IMR-90 (cell line): ENCODE results near the gene ASB6. TPM values are rescaled to one million over a fixed set of nuclear protein-coding genes. Genes with fewer than 3 reads are reported as not detected.

Experiments used
- ATAC-seq: fragments of 200-7000 bp; cut with Tn5 transposase; 2 replicates; pipeline ENCODE4 v1.9.1; 2020; ENCODE audit warnings: low read depth, mild to moderate bottlenecking, moderate library complexity
- BruUV-seq: library from RNA; stranded (reverse); fragments of 400-500 nt; replicated peaks from 2 replicates; lab custom pipeline; 2021; lab: Mats Ljungman, UMichigan
- CTCF ChIA-PET: fragments of 300-600 bp; formaldehyde crosslinking; extraction: SDS; loops from one replicate; lab custom pipeline; 2021; ENCODE audit warnings: antibody characterized with exemption; lab: Yijun Ruan, JAX
- POLR2A ChIA-PET: fragments of 300-600 bp; sonication (Branson Sonifier 250); formaldehyde crosslinking; loops from one replicate; lab custom pipeline; 2022; ENCODE audit warnings: antibody characterized with exemption; ENCODE audit not compliant: unreplicated experiment; lab: Charles Lee
- DNase-seq: peaks from one replicate; pipeline ENCODE4 v3.0.0; 2013
- H2AFZ ChIP-seq: replicated peaks from 2 replicates; pipeline ENCODE3; 2013; ENCODE audit warnings: low read length, mild to moderate bottlenecking; ENCODE audit not compliant: poor library complexity
- H2AK5ac ChIP-seq: 2 replicates; pipeline ENCODE4 v1.6.1; 2013; ENCODE audit warnings: low read depth, low read length, inconsistent platforms
- H2AK9ac ChIP-seq: replicated peaks from 2 replicates; pipeline ENCODE3; 2013; ENCODE audit warnings: mild to moderate bottlenecking, low read depth, low read length, moderate library complexity; ENCODE audit not compliant: poor library complexity
- H2BK120ac ChIP-seq: 2 replicates; pipeline ENCODE4 v1.6.1; 2013; ENCODE audit warnings: low read depth, low read length, inconsistent platforms
- H2BK15ac ChIP-seq: 3 replicates; pipeline ENCODE4 v1.6.1; 2013; ENCODE audit warnings: low read depth, low read length, inconsistent platforms
- H2BK20ac ChIP-seq: 2 replicates; pipeline ENCODE4 v1.6.1; 2013; ENCODE audit warnings: low read depth, mild to moderate bottlenecking, inconsistent platforms, low read length, moderate library complexity
- H2BK5ac ChIP-seq: 2 replicates; pipeline ENCODE4 v1.6.1; 2013; ENCODE audit warnings: mild to moderate bottlenecking, low read depth, low read length, inconsistent platforms; ENCODE audit not compliant: poor library complexity, severe bottlenecking
- H3K14ac ChIP-seq: replicated peaks from 2 replicates; pipeline ENCODE4 v1.6.1; 2013; ENCODE audit warnings: low read depth, low read length, inconsistent platforms
- H3K18ac ChIP-seq: 2 replicates; pipeline ENCODE4 v1.6.1; 2013; ENCODE audit warnings: low read depth, low read length, control low read depth
- H3K23ac ChIP-seq: 2 replicates; pipeline ENCODE4 v1.6.1; 2013; ENCODE audit warnings: low read depth, low read length, inconsistent platforms
- H3K27ac ChIP-seq: 2 replicates; pipeline ENCODE4 v1.5.1; 2013; ENCODE audit warnings: mild to moderate bottlenecking, control low read depth, low read length; ENCODE audit not compliant: insufficient read depth
- H3K27me3 ChIP-seq: 2 replicates; pipeline ENCODE4 v1.6.1; 2013; ENCODE audit warnings: low read length; ENCODE audit not compliant: control insufficient read depth, insufficient read depth
- H3K36me3 ChIP-seq: 2 replicates; pipeline ENCODE4 v1.6.1; 2013; ENCODE audit warnings: low read length, mixed read lengths; ENCODE audit not compliant: control insufficient read depth, insufficient read depth
- H3K4ac ChIP-seq: 2 replicates; pipeline ENCODE4 v1.6.1; 2013; ENCODE audit warnings: low read depth, low read length, inconsistent platforms
- H3K4me1 ChIP-seq: 2 replicates; pipeline ENCODE4 v1.6.1; 2013; ENCODE audit warnings: low read length, mixed read lengths; ENCODE audit not compliant: control insufficient read depth, insufficient read depth
- H3K4me2 ChIP-seq: 2 replicates; pipeline ENCODE4 v1.6.1; 2013; ENCODE audit warnings: low read depth, mild to moderate bottlenecking, control low read depth, low read length, moderate library complexity
- H3K4me3 ChIP-seq: 2 replicates; pipeline ENCODE4 v1.5.1; 2013; ENCODE audit warnings: low read depth, mild to moderate bottlenecking, control low read depth, low read length, moderate library complexity; ENCODE audit not compliant: insufficient read depth
- H3K56ac ChIP-seq: 2 replicates; pipeline ENCODE4 v1.6.1; 2013; ENCODE audit warnings: low read length, inconsistent platforms; ENCODE audit not compliant: insufficient read depth; ENCODE audit errors: extremely low read depth
- H3K79me1 ChIP-seq, 2 experiments: 2 replicates each; pipeline ENCODE4 v1.6.1; 2013; ENCODE audit warnings: low read length in 2 of 2, inconsistent platforms in 1 of 2, low read depth in 1 of 2
- H3K9ac ChIP-seq: 2 replicates; pipeline ENCODE4 v1.6.1; 2013; ENCODE audit warnings: low read depth, low read length, control low read depth
- H3K9me1 ChIP-seq: 2 replicates; pipeline ENCODE4 v1.6.1; 2013; ENCODE audit warnings: low read length, inconsistent platforms; ENCODE audit not compliant: insufficient read depth
- H3K9me3 ChIP-seq: 2 replicates; pipeline ENCODE4 v1.6.1; 2013; ENCODE audit warnings: low read length; ENCODE audit not compliant: control insufficient read depth, insufficient read depth
- H4K20me1 ChIP-seq: 2 replicates; pipeline ENCODE4 v1.6.1; 2013; ENCODE audit warnings: low read length, inconsistent platforms; ENCODE audit not compliant: insufficient read depth
- H4K5ac ChIP-seq: 2 replicates; pipeline ENCODE4 v1.6.1; 2013; ENCODE audit warnings: mild to moderate bottlenecking, low read depth, low read length, control low read depth
- H4K8ac ChIP-seq, 2 experiments: 2 replicates each; pipeline ENCODE4 v1.6.1; 2013; ENCODE audit warnings: low read depth in 2 of 2, low read length in 2 of 2, control low read depth in 1 of 2, inconsistent platforms in 1 of 2
- H4K91ac ChIP-seq: 2 replicates; pipeline ENCODE4 v1.6.1; 2013; ENCODE audit warnings: low read depth, low read length, inconsistent platforms; ENCODE audit not compliant: insufficient read depth
- BHLHE40 ChIP-seq: fragments of 150-350 bp; IDR thresholded peaks from 2 replicates; pipeline ENCODE4 v1.6.1; 2016; ENCODE audit warnings: mild to moderate bottlenecking, low read depth, low read length
- CEBPB ChIP-seq: IDR thresholded peaks from 2 replicates; pipeline ENCODE4 v1.6.1; 2012; ENCODE audit warnings: low read depth, low read length, improper control_type of control experiment
- CHD1 ChIP-seq: IDR thresholded peaks from 2 replicates; pipeline ENCODE4 v1.6.1; 2012; ENCODE audit warnings: low read depth, low read length, improper control_type of control experiment
- MAFK ChIP-seq: IDR thresholded peaks from 2 replicates; pipeline ENCODE4 v1.6.1; 2012; ENCODE audit warnings: low read depth, low read length, improper control_type of control experiment
- MAZ ChIP-seq: IDR thresholded peaks from 2 replicates; pipeline ENCODE4 v1.6.1; 2012; ENCODE audit warnings: low read depth, mild to moderate bottlenecking, low read length, improper control_type of control experiment, moderate library complexity, borderline replicate concordance
- MXI1 ChIP-seq: IDR thresholded peaks from 2 replicates; pipeline ENCODE4 v1.6.1; 2012; ENCODE audit warnings: low read depth, mild to moderate bottlenecking, low read length, moderate library complexity, borderline replicate concordance
- NFE2L2 ChIP-seq: fragments of 150-350 bp; IDR thresholded peaks from 2 replicates; pipeline ENCODE4 v1.6.1; 2016; ENCODE audit warnings: low read depth, mild to moderate bottlenecking, low read length
- POLR2A ChIP-seq: IDR thresholded peaks from 2 replicates; pipeline ENCODE4 v1.6.1; 2012; ENCODE audit warnings: mild to moderate bottlenecking, low read depth, low read length
- RCOR1 ChIP-seq: IDR thresholded peaks from 2 replicates; pipeline ENCODE4 v1.6.1; 2012; ENCODE audit warnings: mild to moderate bottlenecking, low read length, improper control_type of control experiment; ENCODE audit not compliant: insufficient replicate concordance
- RFX5 ChIP-seq: IDR thresholded peaks from 2 replicates; pipeline ENCODE4 v1.8.0; 2012; ENCODE audit warnings: low read depth, mild to moderate bottlenecking, low read length, moderate library complexity
- whole genome bisulfite sequencing, 2 experiments: methylation state at CpG; one replicate each; pipeline versions ENCODE4 v1.1.5 to v1.1.7; 2013; ENCODE audit warnings: missing lambda C conversion rate in 2 of 2; ENCODE audit not compliant: insufficient read length in 1 of 2; ENCODE audit errors: extremely low coverage in 2 of 2; 5-methylcytosine and 5-hydroxymethylcytosine counted together
- dilution Hi-C: fragments of 300-500 bp; cut with HindIII; formaldehyde crosslinking; loops from one replicate; pipeline ENCODE4 v1.14.3; 2018; ENCODE audit warnings: low sequenced_read_pairs; ENCODE audit not compliant: unreplicated experiment
- in situ Hi-C: fragments of 300-500 bp; cut with MboI; formaldehyde crosslinking; loops from 3 replicates; pipeline ENCODE4 v1.14.3; 2019; ENCODE audit warnings: low sequenced_read_pairs, inconsistent platforms, mixed read lengths
- intact Hi-C: fragments of 100-400 bp; cut with micrococcal nuclease; formaldehyde crosslinking; loops from 2 replicates; pipeline ENCODE4 v1.10.0; 2022
- polyA plus RNA-seq, 3 experiments: library from polyadenylated mRNA; depleted of rRNA; stranded (reverse); fragments of >200 nt; gene quantifications; 2 replicates each; pipeline ENCODE4 v1.2.3, GENCODE V29; 2012; ENCODE audit warnings: low replicate concordance in 1 of 3
- total RNA-seq: library from RNA; depleted of rRNA; stranded (reverse); fragments of >200 nt; gene quantifications from 2 replicates; pipeline ENCODE4 v1.2.3, GENCODE V29; 2012
- TF ChIP-seq, protein P1 (sequence below): conservative IDR thresholded peaks from 2 replicates; pipeline ENCODE4 v1.5.1; 2012; ENCODE audit warnings: mild to moderate bottlenecking, low read depth, low read length, improper control_type of control experiment
- TF ChIP-seq, protein P2 (sequence below): fragments of 150-350 bp; IDR thresholded peaks from 2 replicates; pipeline ENCODE4 v1.6.1; 2017; ENCODE audit warnings: mild to moderate bottlenecking, antibody characterized with exemption, low read length, low read depth

Gene ASB6
- total and polyA plus RNA-seq, 2 of the 4 experiments (the other 2 are of a cell fraction) = 9.7 to 28.9 TPM

- no peak for TF ChIP-seq RFX5
These were observed 46.5 kb upstream of the ASB6 start (continued) for GRCh38 chr9:129688285-129689043.

- ChIA-PET POLR2A (no interaction called here), CTCF (no interaction called here)
- Histone ChIP-seq H3K9ac (no peak overlapping the region), H2BK5ac (no peak overlapping the region), H3K23ac (no peak overlapping the region), H3K4me3 (no peak overlapping the region), H2AK9ac (no peak overlapping the region), H3K27ac (no peak overlapping the region), H2AK5ac (no peak overlapping the region; the same call in 1 of the 2 replicates), H3K79me1 (peaks cover 35 to 75% of the 10 kb centered on the region in 2 experiments; a peak in 3 of 4 replicates), H3K9me3 (no peaks in the 10 kb centered on the region), H3K36me3 (peaks cover 29% of the 10 kb centered on the region), H2AFZ (no peak overlapping the region), H2BK120ac (no peak overlapping the region), H4K20me1 (peaks cover 31% of the 10 kb centered on the region), H4K5ac (no peak overlapping the region), H3K14ac (no peak overlapping the region), H3K27me3 (no peaks in the 10 kb centered on the region), H3K18ac (no peak overlapping the region), H3K4me2 (no peak overlapping the region), H4K8ac (no peak overlapping the region), H2BK20ac (no peak overlapping the region), H4K91ac (no peak overlapping the region), H3K56ac (no peak overlapping the region), H3K9me1 (peaks cover 38% of the 10 kb centered on the region), H3K4ac (no peak overlapping the region), H2BK15ac (no peak overlapping the region), H3K4me1 (peaks cover 7% of the 10 kb centered on the region; the same call in 1 of the 2 replicates)
- in situ Hi-C loops (no loop called here), dilution Hi-C loops (no loop called here), intact Hi-C loops (no loop called here)
- ATAC-seq = no peak
- 93% methylated on average over 3 of the region's 10 CpGs; no CpG with 5 or more reads in 1 of the 2 experiments for WGBS, 2 experiments
- no TSS peak for BruUV-seq
- TF ChIP-seq NFE2L2 = no peak
- TF ChIP-seq RFX5 = no peak
- TF ChIP-seq RCOR1 = no peak
- TF ChIP-seq MAZ = no peak
- TF ChIP-seq, protein P1, sequence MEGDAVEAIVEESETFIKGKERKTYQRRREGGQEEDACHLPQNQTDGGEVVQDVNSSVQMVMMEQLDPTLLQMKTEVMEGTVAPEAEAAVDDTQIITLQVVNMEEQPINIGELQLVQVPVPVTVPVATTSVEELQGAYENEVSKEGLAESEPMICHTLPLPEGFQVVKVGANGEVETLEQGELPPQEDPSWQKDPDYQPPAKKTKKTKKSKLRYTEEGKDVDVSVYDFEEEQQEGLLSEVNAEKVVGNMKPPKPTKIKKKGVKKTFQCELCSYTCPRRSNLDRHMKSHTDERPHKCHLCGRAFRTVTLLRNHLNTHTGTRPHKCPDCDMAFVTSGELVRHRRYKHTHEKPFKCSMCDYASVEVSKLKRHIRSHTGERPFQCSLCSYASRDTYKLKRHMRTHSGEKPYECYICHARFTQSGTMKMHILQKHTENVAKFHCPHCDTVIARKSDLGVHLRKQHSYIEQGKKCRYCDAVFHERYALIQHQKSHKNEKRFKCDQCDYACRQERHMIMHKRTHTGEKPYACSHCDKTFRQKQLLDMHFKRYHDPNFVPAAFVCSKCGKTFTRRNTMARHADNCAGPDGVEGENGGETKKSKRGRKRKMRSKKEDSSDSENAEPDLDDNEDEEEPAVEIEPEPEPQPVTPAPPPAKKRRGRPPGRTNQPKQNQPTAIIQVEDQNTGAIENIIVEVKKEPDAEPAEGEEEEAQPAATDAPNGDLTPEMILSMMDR = no peak
- TF ChIP-seq, protein P2, sequence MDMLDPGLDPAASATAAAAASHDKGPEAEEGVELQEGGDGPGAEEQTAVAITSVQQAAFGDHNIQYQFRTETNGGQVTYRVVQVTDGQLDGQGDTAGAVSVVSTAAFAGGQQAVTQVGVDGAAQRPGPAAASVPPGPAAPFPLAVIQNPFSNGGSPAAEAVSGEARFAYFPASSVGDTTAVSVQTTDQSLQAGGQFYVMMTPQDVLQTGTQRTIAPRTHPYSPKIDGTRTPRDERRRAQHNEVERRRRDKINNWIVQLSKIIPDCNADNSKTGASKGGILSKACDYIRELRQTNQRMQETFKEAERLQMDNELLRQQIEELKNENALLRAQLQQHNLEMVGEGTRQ = no peak
- no peak for TF ChIP-seq CHD1
- TF ChIP-seq POLR2A = no peak
- TF ChIP-seq BHLHE40 = no peak
- no peak for TF ChIP-seq MAFK
- TF ChIP-seq CEBPB = no peak
- TF ChIP-seq MXI1 = no peak
- DNase-seq = no peak
These were observed 45.4 kb upstream of the ASB6 start for GRCh38 chr9:129687391-129687790.
